A673 (cell line): Measurements from ENCODE around the gene AMDHD1. TPM values are rescaled to one million over a fixed set of nuclear protein-coding genes. Genes with fewer than 3 reads are reported as not detected.
"Not testable (repeated sequence)": the region's sequence is repeated elsewhere in the genome, so short reads cannot be mapped to it uniquely, and the experiment has no call there.

Experiments used
- BruUV-seq: library from RNA; stranded (reverse); fragments of 400-500 nt; replicated peaks from 2 replicates; lab custom pipeline; 2021; lab: Mats Ljungman, UMichigan
- CTCF ChIA-PET: fragments of 300-600 bp; sonication (Branson Sonifier 250); formaldehyde crosslinking; loops from one replicate; lab custom pipeline; 2022; ENCODE audit warnings: antibody characterized with exemption; lab: Charles Lee
- POLR2A ChIA-PET: fragments of 300-600 bp; sonication (Branson Sonifier 250); formaldehyde crosslinking; loops from one replicate; lab custom pipeline; 2022; ENCODE audit warnings: antibody characterized with exemption; ENCODE audit not compliant: low non-redundant PET; lab: Charles Lee
- DNase-seq: peaks from one replicate; pipeline ENCODE4 v3.0.0-alpha.2; 2015; ENCODE audit warnings: low spot score
- H3K27ac ChIP-seq: fragments of 200-600 bp; sonication (generic); 2 replicates; pipeline ENCODE4 v1.5.1; 2016; ENCODE audit warnings: mixed run types, low read depth, mild to moderate bottlenecking, mixed read lengths, antibody characterized with exemption, low read length; ENCODE audit not compliant: poor library complexity, severe bottlenecking
- H3K27me3 ChIP-seq: fragments of 200-600 bp; sonication (generic); replicated peaks from 2 replicates; pipeline ENCODE4 v1.6.1; 2017; ENCODE audit warnings: mixed run types, low read depth, mild to moderate bottlenecking, mixed read lengths, antibody characterized with exemption, low read length; ENCODE audit not compliant: insufficient read depth, poor library complexity
- H3K36me3 ChIP-seq: fragments of 200-600 bp; sonication (generic); 2 replicates; pipeline ENCODE4 v1.6.1; 2016; ENCODE audit warnings: mixed run types, mild to moderate bottlenecking, mixed read lengths, antibody characterized with exemption, low read length; ENCODE audit not compliant: insufficient read depth, poor library complexity, severe bottlenecking
- H3K4me1 ChIP-seq: fragments of 200-600 bp; sonication (generic); 2 replicates; pipeline ENCODE4 v1.6.1; 2017; ENCODE audit warnings: mixed run types, mild to moderate bottlenecking, mixed read lengths, antibody characterized with exemption, low read length; ENCODE audit not compliant: insufficient read depth, poor library complexity, severe bottlenecking
- H3K4me3 ChIP-seq: fragments of 200-600 bp; sonication (generic); 2 replicates; pipeline ENCODE4 v1.5.1; 2016; ENCODE audit warnings: low read depth, mixed run types, mild to moderate bottlenecking, mixed read lengths, low read length; ENCODE audit not compliant: poor library complexity, severe bottlenecking
- H3K9me3 ChIP-seq: fragments of 200-600 bp; sonication (generic); 2 replicates; pipeline ENCODE4 v1.6.1; 2016; ENCODE audit warnings: mixed run types, low read depth, mild to moderate bottlenecking, mixed read lengths, antibody characterized with exemption, low read length; ENCODE audit not compliant: poor library complexity, severe bottlenecking
- CTCF ChIP-seq: fragments of 300-800, 200-600 bp; sonication (generic); conservative IDR thresholded peaks from 2 replicates; pipeline ENCODE4 v1.5.1; 2017; ENCODE audit warnings: low read depth, mild to moderate bottlenecking, antibody characterized with exemption, low read length, moderate library complexity, mixed read lengths
- EZH2 ChIP-seq: fragments of 200-600 bp; sonication (generic); IDR thresholded peaks from 2 replicates; pipeline ENCODE4 v1.6.1; 2017; ENCODE audit warnings: borderline replicate concordance, low read depth, mild to moderate bottlenecking, mixed read lengths, antibody characterized with exemption, low read length; ENCODE audit not compliant: poor library complexity, severe bottlenecking
- intact Hi-C: fragments of 100-400 bp; cut with micrococcal nuclease; formaldehyde crosslinking; loops from one replicate; pipeline ENCODE4 v1.10.0; 2022; ENCODE audit not compliant: unreplicated experiment
- total RNA-seq: library from RNA; stranded (reverse); gene quantifications from 2 replicates; pipeline ENCODE4 v1.2.3, GENCODE V29; 2021

AMDHD1 gene
- total RNA-seq, 1 experiment from 2014 or later: 1.1 TPM

- CTCF ChIA-PET: no interaction called here
- intact Hi-C loops: loop anchor here (10.0 kb wide), 1 partner anchor 382 kb away; no protein-coding TSS in a partner anchor
- no peak for DNase-seq
Measured at GRCh38 chr12:95966287-95966870, 23.2 kb downstream of the AMDHD1 start.

GRCh38 chr12:95967301-95967700 lies 24.2 kb downstream of the AMDHD1 start:
- CTCF ChIA-PET: no interaction called here
- H3K27ac ChIP-seq: no peak overlapping the region
- no TSS peak for BruUV-seq
- no peaks in the 10 kb centered on the region for H3K9me3 ChIP-seq
- no peaks in the 10 kb centered on the region for H3K27me3 ChIP-seq
- no peak for DNase-seq
- intact Hi-C loops: loop anchor here (10.0 kb wide), 1 partner anchor 382 kb away; no protein-coding TSS in a partner anchor
- H3K4me3 ChIP-seq: no peak overlapping the region
- no peaks in the 10 kb centered on the region for H3K4me1 ChIP-seq
- POLR2A ChIA-PET: no interaction called here
- no peak for TF ChIP-seq EZH2
- TF ChIP-seq CTCF: no peak
- no peaks in the 10 kb centered on the region for H3K36me3 ChIP-seq

More at GRCh38 chr12:95966287-95966870, 23.2 kb downstream of the AMDHD1 start:
- TF ChIP-seq EZH2 (no peak), CTCF (no peak)
- BruUV-seq: no TSS peak
- Histone ChIP-seq H3K4me1 (no peaks in the 10 kb centered on the region), H3K36me3 (no peaks in the 10 kb centered on the region), H3K9me3 (no peaks in the 10 kb centered on the region), H3K27ac (no peak overlapping the region), H3K27me3 (no peaks in the 10 kb centered on the region), H3K4me3 (no peak overlapping the region)
- POLR2A ChIA-PET: no interaction called here

GRCh38 chr12:95969116-95969515 lies 26.0 kb downstream of the AMDHD1 start:
- intact Hi-C loops: loop anchor here (10.0 kb wide), 1 partner anchor 384 kb away; no protein-coding TSS in a partner anchor
- DNase-seq, H3K4me3 ChIP-seq, H3K9me3 ChIP-seq, POLR2A ChIA-PET, H3K27me3 ChIP-seq, H3K4me1 ChIP-seq, BruUV-seq, CTCF ChIA-PET, H3K36me3 ChIP-seq, H3K27ac ChIP-seq: not testable (repeated sequence)

GRCh38 chr12:95970905-95971304 lies 27.8 kb downstream of the AMDHD1 start:
- H3K4me3 ChIP-seq: no peak overlapping the region
- ChIA-PET CTCF (no interaction called here), POLR2A (no interaction called here)
- H3K27me3 ChIP-seq: no peaks in the 10 kb centered on the region
- no peaks in the 10 kb centered on the region for H3K4me1 ChIP-seq
- no TSS peak for BruUV-seq
- H3K9me3 ChIP-seq: no peaks in the 10 kb centered on the region
- H3K27ac ChIP-seq: no peak overlapping the region
- H3K36me3 ChIP-seq: no peaks in the 10 kb centered on the region
- intact Hi-C loops: no loop called here
- no peak for DNase-seq
- no peak for TF ChIP-seq CTCF
- TF ChIP-seq EZH2: no peak
